HG03354 (cell line): ENCODE data around the gene DSCAML1.
"Not testable (repeated sequence)": the region's sequence is repeated elsewhere in the genome, so short reads cannot be mapped to it uniquely, and the experiment has no call there.

Source experiments
- ATAC-seq: cut with Tn5 transposase; IDR thresholded peaks from one replicate; pipeline ENCODE4 v1.9.1; 2021; ENCODE audit warnings: mild to moderate bottlenecking; ENCODE audit not compliant: unreplicated experiment, poor library complexity, severe bottlenecking

Gene DSCAML1

DNA sequence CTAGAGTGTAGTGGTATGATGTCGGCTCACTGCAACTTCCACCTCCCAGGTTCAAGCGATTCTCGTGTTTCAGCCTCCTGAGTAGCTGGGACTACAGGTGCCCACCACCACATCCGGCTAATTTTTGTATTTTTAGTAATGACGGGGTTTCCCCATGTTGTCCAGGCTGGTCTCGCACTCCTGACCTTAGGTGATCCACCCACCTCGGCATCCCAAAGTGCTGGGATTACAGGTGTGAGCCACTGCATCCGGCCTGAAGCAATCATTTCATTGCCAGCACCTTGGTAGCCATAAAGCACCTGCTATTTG is 340.3 kb downstream of the DSCAML1 start:
- ATAC-seq: not testable (repeated sequence)

DNA sequence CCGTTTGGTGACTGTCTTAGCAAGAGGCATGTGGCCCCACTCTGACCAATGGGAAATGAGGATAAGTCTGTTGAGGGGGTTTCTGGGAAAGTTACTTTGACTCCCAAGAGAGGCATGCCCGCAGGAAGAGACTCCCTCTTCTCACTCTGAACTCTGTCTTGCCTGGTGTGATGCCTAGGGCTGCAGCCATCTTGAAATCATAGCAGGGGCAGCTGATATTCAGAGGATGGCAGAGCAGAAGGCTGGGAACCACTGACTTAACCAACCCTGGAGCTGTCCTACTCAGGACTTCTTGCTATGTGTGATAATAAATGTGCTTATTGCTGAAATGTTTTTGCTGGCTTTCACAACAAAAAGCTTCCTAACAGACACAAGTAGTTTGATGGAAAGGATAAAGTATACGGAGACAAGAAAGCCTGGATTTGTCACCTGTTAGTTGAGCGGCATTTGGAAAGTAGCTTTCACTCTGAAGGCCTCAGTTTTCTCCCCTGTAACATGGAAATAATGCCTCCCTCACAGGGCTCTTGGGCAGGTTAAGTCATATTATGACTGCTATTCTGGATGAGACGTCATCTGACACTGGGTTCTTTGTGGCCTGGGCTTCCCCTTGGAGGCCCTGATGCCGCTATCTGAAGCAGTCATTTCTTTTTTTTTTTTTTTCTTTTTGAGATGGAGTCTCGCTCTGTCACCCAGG is 340.8 kb downstream of the DSCAML1 start:
- peak; percentile 70 for ATAC-seq

DNA sequence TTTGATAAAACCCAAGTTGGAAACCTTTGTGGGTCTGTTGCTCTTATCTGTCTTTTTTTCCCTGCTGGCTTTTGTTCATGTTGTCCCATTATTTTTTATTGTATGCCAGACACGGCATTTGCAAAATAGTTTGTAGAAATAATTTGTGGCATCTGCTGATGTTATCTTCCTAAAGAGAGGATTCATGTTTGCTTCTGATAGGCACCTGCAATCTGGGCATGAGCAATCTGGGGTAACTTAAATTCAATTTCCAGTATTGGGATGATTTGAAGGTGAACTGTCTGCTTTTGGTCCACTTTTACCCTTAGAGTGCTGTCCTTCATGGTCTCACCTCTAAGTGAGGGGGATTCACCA is 342.5 kb downstream of the DSCAML1 start:
- no peak for ATAC-seq

DNA sequence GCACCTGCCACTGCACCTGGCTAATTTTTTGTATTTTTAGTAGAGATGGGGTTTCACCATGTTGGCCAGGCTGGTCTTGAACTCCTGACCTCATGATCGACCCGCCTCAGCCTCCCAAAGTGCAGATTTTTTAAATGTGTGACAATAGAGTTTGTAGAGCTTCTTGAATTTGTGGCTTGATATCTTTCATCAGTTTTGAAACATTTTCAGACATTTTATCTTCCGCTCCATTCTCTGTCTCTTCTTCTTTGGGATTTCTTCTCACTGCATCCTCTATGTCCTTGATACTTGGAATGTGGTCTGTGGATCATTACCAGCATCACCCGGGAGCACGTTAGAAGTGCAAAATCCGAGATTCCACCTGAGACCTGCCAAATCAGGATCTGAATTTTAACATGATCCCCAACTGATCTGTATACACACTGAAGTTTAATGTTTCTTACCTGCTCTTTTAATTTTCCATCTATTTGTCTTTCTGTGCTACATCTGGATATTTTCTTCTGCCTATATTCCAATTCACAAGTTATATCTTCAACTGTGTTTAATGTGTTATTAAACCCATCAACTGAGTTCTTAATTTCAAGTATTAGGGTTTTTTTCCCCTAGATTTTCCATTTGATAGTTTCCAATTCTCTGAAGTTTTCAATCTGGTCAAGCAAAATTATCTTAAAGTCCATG is 343.0 kb downstream of the DSCAML1 start:
- no peak for ATAC-seq

DNA sequence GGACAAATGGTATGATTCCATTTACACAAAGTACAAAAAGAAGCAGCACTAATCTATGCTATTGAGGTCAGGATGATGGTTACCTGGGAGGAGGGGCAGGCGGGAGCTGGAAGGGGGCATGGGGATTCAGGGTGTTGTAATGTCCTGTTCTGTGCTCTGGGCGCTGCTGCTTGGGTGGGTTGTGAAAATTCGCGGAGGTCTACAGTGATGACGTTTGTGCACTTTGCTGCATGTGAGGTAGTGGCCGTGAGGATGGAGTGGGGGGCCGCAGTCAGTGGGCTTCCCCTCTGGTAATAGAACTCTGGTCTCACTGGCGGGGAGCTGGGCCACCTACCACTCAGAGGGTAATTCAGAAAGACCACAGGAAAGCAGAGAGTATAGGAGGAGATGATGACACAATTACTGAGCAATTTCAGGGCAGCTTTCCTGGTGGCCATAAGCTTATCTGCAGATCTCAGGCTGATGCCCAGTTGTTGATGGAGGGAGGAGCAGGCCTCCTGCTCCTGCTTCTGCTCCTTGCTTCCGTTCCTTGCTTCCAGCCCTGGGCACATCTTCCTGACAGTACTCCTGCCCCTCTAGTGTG is 347.8 kb downstream of the DSCAML1 start:
- ATAC-seq: no peak

DNA sequence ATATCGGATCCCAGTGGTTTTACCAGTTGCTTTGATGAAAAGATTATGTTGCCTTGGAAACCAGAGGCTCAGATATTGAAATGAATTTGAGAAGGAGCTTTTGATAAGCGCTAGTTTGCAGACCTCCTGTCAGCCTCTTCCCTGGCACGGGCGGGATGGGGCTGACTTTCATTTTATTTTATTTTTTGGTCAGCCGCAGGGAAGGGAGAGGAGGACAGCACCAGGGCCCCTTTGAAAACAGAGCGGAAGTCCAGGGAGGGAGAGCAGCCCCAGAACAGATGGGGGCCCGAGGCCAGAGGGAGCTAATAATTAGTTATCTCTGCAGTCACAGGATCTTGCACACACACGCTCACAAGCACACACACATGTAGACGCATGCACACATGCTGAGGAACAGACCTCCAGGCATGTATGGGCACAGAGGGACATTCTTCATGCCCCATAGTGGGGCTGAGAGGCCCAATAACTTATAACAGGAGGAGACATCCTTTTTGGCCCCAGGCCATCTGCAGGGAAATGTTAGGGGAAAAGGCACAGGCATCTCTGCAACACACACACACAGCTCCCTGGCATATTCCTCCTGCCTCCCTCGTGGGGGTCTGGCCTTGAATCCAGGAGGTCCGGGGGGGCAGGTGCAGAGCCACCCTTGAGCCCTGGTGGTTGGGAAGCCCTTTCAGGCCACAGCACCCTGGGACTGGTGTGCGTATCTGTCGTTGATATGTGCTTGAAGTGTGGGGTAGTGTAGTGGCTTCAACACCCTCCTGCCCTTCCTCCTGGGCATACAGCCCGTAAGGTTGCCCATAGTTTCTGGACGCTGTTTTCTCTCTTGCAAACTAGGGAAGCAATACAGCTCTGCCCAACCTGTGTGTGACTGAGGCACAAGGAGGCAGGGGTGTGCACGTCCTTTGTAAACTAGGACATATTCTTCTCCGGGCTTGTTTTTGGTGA is 352.0 kb downstream of the DSCAML1 start:
- no peak for ATAC-seq

DNA sequence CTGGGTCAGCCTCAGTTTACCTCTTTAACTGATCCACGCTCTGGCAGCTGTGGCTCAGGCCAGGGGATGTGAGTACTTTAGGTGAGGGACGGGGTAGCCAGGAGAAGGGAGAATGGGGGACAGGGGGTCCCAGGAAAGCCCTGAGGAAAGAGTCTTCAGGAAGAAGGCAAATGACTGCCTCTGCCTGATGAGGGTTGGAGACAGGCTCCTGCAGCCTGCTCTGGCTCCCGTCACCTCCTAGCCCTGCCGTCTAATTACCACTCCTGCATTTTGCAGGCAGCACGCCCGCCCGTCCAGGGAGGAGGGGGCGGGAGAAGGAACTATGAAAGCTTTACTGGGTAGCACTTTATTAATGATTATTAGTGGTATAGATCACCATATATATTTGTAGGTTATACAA is 352.8 kb downstream of the DSCAML1 start:
- no peak for ATAC-seq

DNA sequence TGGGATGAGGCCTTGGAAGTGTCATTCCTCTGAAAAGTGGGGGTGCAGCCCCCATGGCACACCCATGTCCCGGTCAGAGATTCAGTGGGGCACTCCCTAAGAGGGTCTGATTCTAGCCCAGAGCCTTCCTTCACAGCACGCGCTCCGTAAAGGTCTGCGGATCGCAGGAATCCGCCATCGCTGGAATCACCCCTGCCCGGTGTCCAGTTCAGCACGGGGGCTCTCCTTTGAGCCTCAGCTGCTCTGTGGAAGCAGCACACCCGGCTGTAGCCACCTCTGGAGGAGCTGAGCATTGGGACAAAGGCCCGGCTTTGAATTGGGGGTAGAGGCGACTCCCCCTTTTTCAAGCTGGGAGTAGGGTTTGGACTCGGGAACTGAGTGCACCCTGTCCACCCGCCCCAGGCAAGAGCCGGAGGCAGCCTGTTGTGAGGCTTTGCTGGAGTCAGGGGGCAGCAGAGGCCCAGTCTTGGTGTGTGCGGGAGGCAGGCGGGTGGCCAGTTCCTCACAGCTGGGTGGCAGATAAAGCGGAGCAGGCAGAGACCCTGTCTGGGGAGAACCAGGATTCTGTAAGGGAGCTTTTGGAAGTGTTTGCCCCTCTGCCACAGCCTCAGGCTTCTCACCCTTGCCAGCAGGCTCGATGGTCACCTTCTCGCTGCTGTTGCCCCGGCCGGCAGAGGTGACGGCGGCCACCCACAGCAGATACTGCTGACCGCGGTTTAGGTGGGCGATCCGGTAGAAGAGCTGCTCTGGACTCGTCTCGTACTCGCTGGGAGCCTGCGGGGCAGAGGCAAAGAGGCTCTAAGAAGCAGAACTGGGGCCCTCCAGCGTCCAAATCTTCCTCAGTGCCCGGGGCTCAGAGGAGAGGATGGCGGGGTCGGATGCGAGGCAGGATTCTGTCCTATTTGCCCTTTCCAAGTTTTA is 353.5 kb downstream of the DSCAML1 start:
- no peak for ATAC-seq

DNA sequence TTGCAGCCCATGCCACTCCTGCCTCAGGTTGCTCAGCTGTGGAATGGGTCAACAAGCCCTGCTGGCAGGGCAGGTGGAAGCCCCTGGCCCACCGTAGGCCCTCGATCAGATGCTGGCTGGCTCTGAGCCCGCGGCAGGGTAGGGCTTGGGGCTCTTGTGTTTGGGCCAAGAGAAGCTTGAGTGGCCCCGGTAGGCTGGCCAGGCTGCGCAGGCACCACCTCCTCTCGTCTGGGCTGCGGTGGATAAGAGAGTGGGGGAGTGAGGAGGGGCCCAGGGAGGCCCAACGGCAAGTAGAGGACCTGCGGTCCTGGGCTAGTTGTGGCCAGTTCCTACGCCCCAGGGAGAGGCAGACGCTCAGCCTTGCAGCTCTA is 354.2 kb downstream of the DSCAML1 start:
- ATAC-seq: no peak

DNA sequence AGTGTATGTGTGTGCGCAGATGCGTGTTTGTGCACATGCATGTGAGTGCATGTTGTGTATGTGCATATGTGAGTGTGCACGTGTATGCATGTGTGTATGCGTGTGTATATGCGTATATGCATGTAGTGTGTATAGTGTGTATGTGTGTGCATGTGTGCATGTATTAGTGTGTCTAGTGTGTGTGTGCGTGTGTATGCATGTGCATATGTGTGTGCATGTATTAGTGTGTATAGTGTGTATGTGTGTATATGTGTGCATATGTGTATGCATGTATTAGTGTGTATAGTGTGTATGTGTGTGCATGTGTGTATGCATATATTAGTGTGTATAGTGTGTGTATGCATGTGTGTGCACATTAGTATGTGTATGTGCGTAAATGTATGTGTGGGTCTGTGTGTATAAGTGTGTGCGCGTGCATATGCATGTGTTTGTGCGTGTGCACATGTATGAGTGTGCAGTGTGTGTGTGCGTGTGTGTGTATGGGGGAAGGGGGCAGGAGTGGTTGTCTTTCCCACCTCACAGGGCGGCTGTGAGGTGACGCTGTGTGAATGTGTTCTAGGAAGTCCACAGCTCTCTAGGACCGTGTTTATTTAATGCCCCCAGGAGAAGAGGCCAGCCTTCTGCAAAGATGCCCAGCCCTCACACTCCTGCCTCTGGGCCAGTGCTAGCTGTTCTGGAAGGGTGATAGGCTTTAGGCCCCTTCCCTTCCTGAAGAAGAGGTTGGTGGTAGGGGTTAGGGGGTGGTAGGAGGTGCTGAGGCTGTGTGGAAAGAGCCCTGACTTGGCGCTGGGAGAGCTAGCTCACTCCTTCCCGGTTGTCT is 354.8 kb downstream of the DSCAML1 start:
- no peak for ATAC-seq

DNA sequence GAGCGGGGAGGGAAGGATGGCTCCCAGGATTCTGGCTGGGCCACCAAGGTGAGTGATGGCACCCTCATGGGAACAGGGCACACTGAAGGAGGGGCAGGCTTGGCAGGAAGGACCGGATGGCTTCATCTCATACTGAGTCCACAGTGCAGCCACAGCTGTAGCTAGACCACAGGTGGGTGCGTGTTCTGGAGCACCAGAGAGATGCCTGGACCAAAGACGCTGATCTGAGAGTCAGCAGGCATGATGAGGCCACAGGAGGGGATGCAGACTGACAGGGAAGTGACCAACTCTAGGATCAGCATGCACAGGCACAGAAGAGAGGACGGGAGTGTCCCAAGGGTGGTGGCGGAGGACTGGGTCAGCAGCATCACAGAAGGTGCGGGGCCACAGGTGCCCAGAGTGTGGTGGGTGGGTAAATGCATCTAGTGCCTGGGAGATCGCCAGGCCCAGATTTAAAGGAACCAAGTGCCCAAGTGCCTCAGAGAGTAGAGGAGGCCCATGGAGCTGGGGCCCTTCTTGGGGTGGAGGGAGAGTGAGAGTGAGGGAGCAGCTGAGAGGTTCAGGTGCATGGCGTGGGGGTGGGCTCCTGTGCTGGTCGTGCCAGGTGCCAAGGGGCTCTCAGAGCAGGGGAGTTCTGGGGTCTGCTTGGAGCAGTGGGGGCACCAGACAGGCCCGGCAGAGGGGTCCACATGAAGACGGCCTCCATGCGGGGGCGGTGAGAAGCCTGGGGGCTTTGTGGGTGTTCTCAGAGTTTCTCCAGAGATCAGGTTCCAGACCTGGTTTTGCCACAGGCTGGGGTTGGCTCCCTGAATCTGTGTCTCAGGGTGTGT is 355.7 kb downstream of the DSCAML1 start:
- ATAC-seq: no peak

DNA sequence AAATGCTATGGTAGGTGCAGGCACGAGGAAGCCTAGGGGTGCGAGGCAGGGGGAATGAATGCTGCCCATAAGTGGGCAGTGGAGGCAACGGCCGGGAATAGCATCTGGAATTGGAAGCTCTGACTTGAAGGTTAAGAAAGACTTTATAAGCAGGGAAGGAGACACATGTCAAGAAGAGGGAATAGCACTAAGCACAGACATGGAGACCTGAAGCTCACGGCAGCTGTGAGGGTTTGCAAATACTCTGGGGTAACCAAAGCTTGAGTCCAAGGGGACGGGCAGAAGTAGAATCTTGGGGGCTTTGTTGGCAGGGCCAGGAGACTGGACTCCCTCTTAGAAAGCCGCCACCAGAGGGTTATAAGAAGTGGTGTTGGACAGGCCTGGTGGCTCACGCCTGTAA is 356.8 kb downstream of the DSCAML1 start:
- ATAC-seq: no peak

DNA sequence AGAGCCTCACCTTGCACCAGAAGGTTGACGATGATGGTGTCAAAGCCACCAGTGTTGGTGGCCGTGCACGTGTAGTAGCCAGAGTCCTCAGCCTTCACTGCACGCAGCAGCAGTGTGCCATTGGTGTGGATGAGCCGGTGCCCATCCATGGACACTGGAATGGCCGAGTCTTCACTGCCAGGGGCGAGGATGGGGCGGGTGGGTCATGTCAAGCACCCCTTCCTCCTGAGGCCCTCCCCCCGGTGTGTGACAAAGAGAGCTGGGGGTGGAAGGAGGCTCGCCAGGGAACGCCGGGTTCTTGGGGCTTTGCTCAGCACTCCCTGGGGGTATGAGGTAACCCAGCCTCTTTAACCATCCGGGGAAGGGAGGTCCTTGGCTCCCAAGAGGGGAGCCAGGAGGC is 357.8 kb downstream of the DSCAML1 start:
- ATAC-seq: no peak

DNA sequence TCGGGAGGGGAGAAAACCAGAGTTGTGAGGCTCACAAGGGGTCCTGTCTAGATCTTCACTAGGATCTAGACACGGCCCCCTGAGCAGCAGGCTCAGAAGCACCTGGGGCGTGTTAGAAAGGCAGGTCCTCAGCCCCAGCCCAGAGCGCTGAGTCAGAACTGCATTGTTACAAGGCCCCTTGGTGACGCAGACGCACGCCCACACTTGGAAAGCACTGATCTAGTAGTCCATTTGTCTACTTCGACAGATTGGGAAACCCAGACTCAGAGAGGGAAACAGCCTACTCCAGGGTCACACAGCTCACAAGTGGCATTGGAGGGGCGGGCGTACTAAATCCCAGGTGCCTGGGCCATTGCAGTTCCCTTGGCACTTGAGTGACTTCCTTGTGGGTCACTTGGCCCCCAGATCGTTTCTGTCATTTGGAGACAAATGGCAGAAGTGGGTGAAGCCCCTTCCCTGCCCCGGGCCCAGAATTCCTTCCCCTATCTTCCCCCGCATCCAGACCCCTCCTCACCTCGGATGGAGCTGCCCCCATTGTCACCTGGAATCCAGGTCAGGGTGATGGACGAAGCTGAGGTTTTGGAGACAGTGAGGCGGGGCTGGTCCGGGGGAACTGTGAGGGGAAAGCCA is 358.5 kb downstream of the DSCAML1 start:
- no peak for ATAC-seq

DNA sequence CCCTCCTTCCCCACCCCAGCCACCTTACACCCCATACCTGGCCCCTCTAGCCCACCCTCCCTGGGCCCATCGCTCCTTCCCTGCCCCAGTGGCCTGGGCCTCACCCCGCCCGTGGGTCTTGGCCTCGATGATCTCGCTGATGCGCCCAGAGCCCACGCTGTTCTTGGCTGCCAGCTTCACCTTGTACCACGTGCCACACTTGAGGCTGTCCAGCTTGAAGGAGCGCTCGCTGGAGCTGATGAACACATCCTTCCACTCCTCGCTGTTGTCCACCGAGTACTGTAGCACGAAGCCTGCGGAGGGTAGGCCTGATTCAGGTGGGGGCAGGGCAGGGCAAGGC is 359.3 kb downstream of the DSCAML1 start:
- no peak for ATAC-seq

DNA sequence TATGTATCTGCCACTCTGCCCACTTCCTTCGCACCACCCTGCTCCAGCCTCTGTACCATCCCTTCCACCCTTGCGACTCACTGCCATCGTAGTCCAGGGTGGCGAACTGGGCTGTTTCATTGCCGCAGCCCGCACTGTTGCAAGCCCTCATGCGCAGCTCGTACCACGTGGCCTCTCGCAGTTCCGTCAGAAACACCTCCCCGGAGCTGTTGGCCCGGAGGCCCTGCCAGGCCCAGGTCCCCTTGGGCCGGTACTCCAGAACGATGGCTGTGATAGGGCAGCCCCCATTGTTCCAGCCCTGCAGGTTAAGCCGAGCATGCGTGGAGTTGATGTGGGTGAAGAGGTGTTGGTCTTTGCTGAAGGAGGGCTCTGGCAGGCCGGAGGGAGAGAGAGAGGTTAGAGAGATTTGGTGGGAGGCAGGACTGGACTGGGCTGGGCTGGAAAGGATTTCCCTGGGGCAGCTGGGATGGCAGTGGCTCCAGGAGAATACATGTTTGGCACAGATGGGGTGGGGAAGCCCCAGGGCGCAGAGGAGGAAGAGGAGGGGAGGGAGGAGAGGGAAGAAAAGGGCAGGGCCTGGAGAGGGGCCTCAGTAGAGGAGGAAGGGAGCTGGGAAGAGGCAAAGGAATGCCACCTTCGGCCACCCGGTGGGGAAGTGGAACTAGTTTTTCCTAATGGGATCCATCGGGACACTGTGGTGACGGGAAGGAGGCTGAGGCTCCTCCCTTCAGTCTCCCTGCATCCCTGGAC is 359.8 kb downstream of the DSCAML1 start:
- ATAC-seq: no peak

DNA sequence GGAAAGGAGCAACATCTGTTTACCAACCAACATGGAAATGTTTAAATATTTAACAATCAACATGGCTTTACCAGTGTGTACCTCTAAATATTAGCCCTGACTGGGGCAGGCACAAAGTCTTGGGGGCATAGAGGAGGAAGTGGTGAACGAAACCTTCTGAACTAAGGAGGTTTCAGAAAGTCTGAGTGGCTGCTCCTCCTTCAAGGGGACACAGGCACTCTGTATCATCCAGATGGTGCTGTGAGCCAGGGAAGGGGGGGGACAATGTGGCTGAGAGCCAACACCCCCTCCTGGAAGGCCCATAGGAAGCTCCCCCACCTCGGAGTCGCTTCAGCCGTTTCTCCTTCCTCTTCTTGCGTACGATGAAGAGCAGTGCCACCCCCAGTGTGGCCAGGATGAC is 361.7 kb downstream of the DSCAML1 start:
- ATAC-seq: no peak
